Measurements from ENCODE around the gene PEPD.

The PEPD gene

DNA sequence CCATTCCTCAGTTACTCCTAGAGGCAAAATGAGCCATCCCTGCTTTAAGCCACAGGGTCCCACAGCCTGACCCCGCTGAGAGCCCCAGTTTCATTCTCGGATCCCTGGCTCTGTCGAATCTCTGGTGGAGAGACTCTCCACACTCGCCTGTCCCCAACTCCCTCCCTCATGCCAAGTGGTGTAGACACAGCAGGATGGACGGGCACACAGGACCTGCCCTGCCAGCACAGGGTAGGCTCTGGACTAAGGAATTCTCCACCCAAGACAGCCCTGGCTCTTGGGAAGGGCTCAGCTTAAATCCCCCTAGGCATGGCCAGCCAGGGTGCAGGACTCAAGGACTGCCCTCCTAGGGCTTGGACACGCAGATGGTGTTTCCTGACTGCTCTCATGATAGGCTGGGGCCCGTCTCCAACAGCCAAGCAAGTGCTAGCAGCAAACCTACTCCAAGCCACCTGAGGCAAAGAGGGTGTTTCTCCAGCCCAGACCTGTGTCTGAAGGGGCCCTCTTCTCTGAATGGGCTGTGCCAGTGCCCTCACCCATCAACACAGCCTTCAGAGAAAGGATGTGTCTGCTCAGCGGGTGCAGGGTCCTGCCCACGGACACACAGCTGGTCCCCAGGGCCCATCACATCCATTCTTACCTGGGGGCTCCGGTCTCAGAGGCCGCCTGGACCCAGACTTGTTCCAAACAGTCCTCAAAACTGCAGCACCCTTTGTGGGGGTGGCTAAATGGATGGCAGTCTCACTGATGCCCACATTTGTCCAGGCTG, 65.3 kb downstream of the PEPD start:
- no peak for DNase-seq

DNA sequence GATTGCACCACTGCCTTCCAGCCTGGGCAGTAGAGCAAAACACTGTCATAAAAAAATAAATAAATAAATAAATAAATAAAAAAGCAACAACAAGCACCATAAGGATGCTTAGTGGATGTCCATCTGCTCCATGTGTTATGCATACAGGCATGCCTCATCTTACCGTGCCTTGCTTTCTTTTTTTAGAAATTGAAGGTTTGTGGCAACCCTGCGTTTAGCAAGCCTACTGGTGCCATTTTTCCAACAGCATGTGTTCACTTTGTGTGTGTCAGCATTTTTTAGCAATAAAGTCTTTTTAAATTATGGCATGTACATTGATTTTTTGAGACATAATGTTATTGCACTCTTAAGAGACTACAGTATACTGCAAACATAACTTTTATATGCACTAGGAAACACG, 68.3 kb downstream of the PEPD start:
- no peak for DNase-seq

DNA sequence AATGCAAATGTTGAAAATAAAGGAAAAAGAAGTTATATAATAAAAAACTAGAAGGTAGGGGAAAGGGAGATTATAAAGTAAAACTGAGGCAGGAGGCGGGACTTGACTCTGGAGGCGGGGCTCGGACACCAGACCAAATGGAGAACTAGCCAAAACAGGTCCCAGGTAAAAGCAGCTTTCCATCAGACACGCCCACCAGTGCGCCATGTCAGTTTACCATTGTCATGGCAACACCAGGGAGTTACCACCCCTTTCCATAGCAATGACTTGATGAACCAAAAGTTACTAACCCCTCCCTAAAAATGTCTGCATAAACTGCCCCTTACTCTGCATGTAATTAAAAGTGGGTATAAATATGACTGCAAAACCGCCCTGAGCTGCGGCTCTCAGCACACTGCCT, 70.9 kb downstream of the PEPD start:
- DNase-seq: no peak

DNA sequence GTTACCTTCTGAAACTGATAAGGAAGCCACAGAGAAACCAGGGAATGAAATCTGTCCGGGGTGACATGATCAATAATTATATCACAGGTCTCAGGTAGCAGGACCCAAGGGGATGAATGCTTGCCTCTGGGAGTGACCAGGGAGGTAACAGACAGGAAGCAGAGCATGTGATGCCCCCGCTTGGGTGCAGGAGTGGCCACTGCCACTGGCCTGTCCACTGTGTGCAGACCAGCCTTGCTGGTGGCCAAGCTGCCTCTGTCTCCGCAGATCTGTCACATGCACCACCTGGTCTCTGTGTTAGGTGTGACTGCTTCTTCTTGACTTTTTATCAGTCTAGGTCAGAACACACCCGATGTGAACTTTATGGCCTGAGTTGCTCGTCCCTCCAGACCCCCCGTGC, 71.8 kb downstream of the PEPD start:
- no peak for DNase-seq

DNA sequence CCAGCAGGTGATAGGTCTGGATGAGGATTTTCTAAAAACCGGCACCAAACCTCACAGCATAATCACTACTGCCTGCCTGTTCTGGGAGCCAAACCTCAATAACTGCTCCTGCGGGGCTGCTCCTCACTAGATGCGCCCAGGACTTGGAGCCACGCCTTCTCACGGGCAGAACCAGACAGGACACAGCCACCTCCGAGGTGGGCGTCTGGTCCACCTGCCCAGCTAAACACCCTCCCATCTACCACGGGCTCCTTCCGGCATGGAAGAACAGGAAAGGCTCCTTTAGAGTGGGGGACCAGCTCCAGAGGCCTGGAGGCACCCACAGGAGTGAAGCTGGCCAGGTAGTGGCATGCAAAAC, 73.5 kb downstream of the PEPD start:
- no peak for DNase-seq

DNA sequence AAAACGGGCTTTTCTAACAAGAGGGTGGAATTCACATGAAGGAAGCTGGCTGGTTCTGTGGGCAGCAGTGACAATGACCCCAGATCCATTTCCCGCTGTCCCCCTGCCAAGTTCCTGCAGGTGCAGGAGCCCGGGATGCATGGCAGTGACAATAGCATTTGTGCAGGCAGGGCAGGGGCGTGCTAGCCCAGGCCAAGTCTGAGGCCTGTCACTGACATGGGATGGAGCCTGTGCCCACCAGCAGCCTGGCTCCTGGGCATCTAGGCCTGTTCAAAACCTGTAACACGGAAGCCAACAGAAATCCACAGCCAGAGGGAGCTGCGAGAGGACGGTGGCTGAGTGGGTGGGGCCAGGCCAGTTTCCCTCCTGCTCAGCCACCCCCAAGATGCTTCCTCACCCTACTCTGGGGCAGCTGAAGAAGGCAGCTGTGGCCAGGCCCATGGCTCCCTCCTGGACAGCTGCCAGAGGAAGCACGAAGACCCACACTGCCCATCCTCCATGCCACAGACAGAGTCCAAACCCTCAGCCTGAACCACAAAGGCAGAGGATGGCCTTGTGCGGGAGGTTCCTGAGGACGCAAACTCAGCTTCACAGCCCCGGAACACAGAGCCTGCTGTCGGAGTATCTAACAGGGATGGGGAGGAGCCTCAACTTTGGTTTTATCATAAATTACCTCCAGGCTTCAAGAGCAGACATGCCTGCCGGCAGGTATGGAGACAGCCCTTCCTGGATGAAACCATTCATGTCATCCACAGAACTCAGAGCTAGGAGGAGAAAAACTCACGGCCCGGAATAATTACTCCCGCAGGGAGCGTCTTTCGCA, 74.0 kb downstream of the PEPD start:
- no peak for DNase-seq

DNA sequence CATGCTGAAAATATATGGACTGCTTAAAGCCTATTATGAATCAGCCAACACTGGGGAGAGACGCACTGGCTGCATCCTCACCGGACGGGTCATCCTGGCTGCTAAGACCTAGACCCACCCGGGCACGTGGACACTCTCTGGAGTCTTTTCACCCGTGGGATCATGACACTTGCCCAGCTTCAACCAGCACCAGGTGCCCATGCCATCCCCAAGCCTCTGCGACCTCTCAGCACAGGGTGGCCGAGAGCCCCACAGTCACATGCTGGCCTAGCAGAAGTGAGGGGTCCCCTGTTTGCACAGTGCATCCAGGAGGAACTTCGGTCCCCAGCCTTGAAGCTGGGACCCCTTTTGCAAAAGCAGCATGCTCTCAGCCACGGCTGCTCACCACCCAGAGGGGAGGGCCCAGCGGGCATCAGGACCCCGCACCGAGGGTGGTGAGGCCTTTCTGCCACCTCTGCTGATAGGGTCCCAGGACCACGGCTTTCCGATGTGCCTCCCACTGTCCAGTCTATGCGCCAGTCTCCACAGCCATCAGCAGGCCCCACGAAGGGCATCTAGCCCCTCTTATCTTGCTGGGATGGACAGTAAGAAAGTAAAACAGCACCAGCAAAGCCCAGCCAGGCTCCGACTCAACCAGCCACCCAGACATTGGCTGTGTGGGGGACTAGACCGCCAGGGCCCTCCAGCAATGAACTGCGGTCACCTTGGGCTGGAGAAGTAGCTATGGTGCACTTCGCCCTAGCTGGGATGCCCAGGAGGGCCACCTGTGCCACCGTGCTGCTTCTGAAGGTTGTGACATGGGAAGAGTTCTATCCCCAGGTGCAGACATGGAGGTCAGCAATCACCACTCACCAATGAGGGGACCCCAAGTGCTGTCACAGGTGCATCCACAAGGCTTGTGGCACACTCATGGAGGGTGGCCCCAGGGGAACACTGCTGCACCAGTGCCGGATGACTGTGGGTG, 75.0 kb downstream of the PEPD start:
- no peak for DNase-seq

DNA sequence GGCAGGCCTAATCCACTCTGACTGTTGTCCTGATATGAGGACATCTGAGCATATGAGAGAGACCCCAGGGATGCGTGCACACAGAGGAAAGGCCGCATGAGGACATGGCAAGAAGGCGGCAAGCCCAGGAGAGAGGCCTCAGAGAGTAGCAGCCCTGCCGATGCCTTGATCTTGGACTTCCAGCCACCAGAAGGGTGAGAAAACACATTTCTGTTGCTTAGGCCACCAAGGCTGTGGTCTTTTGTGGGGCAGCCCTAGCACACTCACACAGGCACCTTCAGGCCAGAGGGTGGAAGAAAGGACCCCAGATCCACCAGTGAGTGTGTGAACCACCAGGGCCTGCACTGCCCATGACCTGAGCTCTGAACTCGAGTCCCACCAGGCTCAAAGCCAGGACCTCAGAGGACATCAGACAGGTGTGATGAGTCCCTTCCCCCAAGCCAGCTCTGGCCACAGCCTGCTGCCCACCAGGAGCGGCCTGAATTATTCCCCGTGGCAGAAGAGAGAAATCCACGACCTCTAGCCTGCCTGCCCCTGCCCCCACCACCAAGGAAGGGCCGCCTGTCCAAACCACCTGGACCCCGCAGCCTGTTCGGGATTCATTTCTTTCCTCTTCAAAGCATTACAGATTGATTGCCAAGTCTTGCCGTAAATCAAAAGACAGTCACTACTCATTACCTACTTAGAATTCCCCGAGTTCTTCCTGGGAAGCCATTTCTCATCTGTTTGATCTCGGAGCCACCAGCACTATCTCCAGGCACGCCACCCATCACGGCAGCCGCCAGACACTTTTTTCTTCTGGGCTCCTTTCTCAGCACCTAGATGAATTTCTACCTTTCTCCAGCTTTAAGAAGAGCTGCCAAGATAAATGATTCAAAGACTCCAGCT, 75.9 kb downstream of the PEPD start:
- DNase-seq: no peak

DNA sequence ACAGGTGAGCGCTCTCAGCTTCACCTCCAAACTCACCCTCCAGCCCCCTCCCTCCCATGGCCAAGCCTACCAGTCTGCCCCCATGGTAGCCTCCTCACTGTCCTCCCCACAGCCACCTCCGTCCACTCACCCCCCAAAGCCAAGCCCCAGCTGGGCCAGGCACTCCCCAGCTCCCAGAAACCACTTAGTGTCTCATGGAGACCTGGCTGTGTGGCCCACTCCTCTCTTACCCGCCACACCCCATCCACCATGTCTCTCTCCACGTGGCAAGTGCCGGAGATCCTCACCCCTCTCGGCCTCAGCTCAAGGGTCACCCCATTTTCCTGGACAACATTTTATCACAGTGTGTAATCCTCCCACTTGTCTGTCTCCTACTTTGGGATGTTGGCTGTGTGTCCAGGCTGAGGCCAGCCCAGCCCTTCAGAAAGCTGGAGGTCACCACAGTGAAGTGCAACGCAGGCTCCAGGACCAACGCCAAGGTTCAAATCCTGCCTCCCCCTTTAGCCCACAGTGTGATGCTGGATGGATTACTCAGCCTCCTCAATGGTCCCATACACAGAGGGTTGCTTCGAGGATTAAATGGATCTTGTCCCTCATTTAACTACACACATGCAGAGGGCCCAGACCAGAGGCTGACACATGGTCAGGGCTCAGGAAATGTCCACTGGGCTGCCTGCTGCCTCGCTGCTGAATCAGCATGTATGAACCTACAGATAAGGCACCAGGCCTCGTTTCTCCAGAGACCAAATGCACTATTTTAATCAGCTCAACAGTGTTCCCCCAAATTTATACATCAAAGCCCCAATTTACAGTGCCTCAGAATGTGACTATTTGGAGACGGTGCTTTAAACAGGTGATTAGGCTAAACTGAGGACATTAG, 76.8 kb downstream of the PEPD start:
- DNase-seq: no peak

DNA sequence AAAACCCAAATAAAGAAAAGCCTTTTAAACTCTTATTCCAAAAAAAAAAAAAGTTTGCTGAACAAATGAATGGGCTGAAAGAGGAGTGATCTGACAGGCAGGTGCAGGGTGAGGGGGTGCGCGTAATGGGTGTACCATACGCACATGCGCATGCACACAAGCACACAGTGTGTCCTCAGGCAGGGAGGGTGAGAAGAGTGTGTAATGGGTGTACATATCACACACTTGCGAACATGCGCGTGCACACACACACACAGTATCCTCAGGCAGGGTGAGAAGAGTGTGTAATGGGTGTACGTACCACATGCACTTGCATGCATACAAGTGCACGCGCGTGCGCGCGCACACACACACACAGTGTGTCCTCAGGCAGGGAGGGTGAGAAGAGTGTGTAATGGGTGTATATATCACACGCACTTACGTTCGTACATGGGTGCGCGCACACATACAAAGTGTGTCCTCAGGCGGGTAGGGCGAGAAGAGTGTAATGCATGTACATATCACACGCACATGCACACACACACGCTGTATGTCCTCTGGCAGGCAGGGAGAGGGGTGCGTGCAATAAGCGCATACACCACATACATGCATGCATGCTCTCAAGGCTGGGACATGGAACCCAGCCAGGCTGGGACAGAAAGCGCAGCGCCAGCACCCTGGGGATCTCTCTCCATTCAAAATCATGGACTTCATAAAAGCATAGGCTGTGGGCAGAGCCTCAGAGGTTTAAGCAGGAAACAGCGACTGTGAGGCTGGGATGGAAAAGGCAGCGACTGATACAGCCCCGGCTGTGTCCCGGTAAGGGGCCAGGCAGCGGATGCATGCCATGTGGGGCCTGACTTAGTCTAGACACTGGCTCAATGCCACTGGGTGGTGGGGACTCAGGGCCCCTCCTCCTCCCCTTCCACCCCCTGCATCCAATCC, 77.7 kb downstream of the PEPD start:
- no peak for DNase-seq

DNA sequence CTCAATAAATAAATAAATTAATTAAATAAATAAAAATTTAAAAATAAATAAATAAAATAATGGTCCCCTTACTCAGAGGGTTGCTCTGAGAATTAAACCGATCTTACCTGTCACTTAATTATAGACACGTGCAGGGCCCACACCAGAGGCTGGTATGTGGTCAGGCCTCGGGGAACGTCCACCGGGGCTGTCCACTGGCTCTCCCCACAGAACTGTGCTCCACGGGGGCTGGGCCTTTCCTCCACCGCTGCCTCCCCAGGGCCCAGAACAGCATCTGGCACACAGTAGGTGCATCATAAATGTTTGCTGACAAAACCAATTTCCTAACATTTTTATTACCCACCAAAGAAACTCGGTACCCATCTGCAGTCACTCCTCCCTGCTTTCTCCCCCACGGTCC, 78.9 kb downstream of the PEPD start:
- no peak for DNase-seq

DNA sequence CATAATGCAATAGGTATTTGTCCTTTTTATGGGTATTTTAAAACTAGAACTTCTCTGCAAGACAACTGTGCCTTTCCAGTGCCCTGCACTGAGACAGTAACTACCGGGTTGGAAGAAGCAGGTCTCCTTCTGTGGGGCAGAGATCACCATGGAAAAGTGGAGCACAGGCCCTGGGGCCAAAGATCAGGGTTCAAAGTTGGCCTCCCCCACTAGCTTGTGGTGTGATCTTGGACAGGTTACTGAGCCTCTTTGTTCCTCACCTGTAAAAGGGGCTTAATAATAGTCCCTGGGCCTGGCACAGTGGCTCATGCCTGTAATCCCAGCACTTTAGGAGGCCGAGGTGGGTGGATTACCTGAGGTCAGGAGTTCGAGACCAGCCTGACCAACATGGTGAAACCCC, 79.8 kb downstream of the PEPD start:
- DNase-seq: no peak

DNA sequence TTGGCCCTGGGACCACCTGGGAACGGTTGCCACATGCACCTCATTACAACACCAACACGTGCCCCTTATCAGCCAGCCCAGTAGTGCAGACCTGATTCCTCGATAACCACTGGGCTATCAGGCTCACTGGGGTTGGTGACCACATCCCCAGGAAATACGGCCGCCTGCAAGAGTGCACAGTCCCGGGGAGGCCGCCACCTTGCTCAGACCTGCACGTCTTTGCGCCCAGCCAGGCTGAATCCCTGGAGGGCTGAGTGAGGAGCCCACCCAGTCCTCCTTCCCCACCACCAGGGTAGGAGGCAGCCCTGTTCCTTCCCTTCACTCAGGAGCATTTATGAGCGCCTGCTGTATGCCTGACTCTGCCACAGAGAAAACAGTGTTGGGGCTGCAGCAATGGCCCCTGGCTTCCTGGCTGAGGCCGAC, 80.3 kb downstream of the PEPD start:
- DNase-seq: no peak

DNA sequence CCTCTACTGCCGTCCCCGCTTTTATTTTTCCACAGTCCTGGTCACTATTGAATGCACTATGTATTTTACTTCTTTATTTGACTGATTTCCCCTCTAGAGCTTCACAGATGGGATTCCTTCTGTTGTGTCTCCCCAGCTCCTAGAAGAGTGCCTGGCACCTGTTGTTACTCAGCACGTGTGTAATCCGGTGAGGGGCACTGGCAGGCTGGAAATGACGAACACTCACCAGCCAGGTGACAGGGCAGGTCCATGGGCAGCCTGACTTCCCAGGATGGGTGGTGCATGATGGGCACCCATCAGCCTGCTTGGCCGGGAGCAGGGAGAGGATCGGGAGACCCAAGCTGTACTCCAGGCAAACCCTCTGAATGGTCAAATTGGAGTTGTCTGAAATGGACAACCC, 80.9 kb downstream of the PEPD start:
- DNase-seq: no peak

DNA sequence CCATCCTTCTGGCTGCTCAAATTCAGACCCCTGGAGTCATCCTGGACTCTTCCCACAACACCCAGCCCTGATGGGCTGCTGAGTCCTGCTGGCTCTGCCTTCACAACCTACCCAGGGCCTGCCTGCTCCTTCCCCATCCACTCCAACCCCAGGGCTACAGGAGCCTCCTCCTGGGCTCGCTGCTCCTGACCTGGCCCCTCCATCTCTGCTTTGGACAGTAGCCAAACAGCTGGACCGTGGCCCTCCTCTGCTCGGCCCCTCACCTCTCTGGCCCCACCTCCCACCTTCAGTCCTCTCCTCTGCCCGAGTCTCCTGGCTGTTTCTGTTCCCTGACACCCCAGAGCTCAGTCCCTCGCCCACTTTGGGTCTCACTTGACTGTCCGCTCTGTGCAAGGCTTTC, 81.3 kb downstream of the PEPD start:
- no peak for DNase-seq

DNA sequence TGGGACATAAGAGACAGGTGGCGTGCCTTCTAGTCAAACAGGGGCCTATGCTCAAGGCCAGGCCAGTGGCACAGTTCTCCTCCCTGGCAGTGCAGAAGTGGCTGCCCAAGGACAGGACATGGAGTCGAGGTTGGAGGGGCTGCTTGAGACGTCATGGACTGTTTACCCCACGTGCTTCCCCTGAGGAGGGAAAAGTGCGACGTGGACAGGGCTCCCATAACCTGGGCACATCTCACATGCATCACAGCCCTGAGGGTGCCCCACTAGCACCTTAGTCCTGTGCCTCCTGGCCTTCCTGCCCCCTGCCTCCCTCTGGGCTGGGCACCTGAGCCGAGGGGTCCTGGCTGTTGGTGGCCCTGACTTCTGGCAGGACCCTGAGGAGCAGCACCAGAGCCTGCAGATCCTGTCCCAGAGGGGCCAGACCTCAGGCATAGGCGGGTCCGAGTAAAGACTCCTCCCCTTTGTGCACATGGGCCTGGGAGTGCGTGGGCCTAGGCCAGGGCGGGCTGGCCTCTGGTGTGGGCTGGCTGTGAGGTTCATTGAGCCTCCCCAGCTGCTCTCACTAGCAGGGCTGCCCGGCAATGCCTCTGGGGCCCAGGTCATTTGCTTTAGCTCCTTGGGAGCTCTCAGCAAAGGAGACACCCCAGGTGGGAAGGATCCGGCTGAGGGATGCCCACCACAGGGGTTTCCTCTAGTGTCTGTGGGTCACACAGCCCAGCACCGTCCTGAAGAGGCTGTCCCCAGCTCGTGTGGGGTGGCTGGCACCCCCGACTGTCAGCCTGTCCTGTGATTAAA, 82.4 kb downstream of the PEPD start:
- DNase-seq: no peak

DNA sequence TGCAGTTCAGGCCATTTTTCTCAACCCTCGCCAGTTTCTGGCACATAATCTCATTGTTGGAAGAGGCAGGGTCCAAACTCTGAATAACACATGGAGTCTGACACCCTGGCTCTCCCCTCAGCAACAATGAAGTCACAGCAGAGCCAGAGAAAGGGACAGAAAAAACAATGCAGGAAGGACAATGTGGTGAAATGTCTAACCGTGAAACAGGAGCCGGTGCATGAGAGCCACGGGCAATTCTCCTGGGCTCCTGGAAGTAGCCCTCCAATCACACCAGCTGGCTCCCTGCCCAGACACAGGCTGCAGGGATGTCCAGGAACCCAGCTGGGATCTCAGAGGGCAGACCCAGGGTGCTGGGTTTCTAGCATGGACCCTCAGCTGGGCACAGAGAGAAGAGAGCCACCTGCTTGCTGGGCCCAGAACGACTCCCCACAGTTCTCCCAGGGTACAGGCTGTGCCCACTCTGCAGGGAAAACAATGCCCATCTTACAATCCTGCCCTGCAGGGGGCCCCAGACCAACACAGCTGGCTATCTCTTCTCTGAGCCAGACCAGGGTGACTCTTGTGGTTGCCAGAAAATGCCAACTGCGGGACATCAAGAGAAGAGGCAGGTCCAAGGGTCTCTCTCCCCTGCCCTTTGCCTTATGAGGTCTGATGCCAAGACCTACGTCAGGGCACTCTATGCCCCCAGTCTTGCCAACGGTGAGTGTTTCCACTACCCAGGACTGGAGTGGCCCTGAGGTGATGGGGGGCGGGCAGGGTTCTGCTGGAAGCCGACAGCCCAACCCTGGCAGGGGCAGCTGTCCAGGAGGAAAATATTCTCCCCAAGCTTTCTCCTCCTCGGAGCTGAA, 83.5 kb downstream of the PEPD start:
- no peak for DNase-seq

DNA sequence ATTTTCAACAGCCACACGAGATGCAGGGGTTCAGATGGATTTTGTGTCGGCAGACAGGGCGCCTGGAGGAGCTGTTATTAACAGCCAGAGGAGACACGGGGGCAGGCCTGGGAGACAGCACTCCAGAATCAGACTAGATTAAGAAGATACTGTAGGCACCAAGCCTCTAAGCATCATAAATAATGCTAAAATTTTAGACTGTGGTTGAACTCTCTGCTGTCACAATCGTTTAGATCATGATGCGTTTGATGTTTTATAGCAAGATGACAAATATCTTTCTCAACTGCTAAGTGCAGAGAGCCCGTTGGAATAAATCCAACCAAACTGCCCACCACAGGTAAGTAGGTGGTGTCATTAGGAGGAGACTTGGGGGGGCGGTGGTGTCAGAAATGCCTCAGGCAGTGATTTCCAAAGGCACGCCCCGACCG, 84.2 kb downstream of the PEPD start:
- no peak for DNase-seq

All from inflammatory macrophage treated with lipopolysaccharide for 4 hours (primary cell).